GM19468 (cell line): Measurements from ENCODE around the gene CCSER2.

Source experiments
- ATAC-seq: cut with Tn5 transposase; IDR thresholded peaks from one replicate; pipeline ENCODE4 v1.9.1; 2021; ENCODE audit warnings: mild to moderate bottlenecking, moderate library complexity, moderate number of reproducible peaks; ENCODE audit not compliant: unreplicated experiment; ENCODE audit errors: extremely low read depth

The CCSER2 gene

GRCh38 chr10:84540022-84540616, 211.7 kb downstream of the CCSER2 start:
- no peak for ATAC-seq

GRCh38 chr10:84540617-84541288, 212.4 kb downstream of the CCSER2 start:
- no peak for ATAC-seq

DNA sequence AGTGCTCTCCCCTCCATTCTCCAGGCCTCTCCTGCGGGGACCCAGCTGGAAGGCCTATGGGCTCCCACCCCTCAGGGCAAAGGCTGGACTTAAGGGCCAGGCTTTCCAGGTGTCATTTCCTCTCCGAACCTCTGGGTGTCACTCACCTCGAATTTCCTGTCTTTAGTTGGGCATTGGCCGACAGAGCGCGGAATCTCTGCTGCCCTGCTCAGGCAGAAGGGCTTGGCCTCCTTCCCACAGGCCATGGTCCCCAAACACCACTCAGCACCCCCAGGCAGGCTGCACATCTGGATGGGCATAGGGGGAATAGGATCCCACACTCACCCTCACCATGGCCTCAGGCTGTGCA, 212.9 kb downstream of the CCSER2 start:
- ATAC-seq: no peak

DNA sequence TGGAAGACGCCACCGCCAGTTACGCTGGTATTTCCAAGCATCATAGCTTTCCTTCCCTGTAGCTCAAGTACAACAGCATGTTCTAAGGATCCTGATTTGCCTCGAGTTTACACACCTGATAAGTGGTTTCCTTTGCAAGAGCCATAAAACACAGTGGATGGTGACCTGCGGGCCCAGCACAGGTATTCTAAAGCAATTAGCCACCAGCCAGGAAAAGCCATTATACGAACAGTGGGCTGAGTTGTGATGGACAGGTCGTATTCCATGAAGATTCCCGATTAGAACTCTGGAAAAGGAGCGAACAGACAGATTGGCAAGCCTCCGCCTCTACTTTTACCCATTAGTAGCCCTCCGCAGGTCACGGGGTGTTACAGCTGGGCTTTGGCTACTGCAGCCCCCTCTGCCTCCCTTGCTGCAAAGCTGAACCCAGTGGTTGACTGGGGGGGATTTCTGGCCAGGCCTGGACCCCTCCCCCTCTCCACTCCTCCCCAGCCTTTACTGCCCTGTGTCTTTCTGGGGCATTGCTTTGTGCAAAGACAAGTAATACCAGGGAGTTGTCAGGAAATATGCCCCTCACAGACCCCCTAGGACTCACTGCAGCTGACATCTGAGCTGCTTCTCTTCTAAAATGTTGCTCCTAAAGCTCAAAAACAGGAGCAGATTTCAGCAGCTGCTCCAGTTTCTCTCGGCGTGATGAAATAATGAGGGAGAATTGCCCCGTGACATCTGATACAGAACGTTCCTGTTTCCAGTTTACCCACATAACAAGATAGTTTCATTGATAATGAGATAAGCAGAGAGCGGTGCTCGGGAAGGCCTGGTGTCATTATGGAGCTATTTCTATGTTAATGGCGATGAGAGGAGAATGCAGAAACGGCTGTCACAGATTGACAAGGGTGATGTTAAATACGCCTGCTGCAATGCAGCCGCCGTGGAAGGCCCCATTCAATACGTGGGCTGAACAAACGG, 214.4 kb downstream of the CCSER2 start:
- no peak for ATAC-seq

DNA sequence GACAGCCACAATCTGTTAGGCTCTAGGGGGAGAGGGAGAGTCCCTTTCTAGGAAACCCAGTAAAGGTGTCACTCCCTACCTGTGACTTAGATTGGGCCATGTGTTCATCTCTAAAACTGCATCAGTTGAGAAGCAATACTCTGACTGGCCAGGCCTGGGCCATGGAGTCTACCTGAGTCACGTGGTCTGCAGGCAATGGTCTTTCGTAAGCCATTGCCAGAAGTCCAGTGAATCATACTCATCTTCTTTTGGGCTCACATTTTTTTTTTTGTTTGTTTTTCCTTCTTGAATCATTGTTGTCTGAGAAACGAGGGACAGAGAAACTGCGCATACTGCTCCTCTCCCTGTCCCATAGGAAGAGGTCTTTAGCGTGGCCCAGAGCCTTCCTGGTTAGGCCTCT, 215.6 kb downstream of the CCSER2 start:
- no peak for ATAC-seq

GRCh38 chr10:84545651-84546050, 217.3 kb downstream of the CCSER2 start:
- ATAC-seq: no peak

GRCh38 chr10:84546609-84547008, 218.2 kb downstream of the CCSER2 start:
- ATAC-seq: no peak

DNA sequence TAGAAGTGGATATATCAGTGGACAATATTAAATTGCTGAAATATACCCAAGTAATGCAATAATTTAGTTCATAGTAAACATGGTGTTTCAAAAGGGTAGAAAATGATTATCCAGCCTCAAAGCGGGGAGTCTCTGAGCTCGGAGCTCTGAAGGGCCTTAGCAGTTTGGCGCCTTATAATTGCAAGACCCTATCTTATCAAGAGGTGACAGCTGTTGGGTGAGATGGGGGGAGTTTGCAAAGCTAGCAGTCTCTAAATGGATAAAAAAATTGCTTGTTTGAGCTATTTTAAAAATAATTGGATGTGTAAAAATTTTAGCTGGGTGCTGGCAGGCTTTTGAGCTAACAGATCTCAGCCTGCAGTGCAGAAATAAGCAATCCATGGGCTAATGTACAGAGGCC, 219.2 kb downstream of the CCSER2 start:
- ATAC-seq: no peak

GRCh38 chr10:84548869-84549268, 220.5 kb downstream of the CCSER2 start:
- ATAC-seq: no peak

GRCh38 chr10:84549368-84550165, 221.2 kb downstream of the CCSER2 start:
- no peak for ATAC-seq

DNA sequence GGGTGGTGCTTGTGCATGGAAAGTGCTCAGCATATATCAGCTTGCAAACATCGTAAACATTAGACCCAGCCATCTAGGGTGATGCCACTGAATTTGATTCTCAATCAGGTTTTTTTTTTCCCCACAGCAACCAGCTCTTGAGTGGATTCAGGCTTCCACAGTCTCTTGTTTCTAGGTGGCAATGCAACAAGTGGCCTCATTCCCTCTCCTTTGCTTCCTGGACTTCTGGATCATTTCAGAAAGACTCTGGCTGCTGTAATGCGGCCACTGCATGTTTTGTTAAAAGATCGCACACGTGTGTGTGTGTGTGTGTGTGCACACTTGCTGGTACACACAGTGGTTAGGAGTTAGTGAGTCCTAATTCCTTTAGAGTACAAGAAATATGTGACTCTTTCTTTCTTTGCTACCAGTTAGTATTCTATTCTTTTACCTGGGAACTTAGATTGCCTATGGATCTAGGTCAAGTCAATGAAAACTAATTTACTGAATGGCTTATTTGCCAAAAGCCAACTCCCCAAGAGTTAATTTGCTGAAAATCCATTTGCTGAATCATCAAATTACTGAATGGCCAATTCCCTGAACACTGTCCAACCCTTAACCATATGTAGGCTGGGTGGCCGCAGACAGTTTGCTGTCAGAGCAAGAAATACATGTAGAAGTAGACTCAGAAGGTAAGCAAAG, 222.5 kb downstream of the CCSER2 start:
- no peak for ATAC-seq

DNA sequence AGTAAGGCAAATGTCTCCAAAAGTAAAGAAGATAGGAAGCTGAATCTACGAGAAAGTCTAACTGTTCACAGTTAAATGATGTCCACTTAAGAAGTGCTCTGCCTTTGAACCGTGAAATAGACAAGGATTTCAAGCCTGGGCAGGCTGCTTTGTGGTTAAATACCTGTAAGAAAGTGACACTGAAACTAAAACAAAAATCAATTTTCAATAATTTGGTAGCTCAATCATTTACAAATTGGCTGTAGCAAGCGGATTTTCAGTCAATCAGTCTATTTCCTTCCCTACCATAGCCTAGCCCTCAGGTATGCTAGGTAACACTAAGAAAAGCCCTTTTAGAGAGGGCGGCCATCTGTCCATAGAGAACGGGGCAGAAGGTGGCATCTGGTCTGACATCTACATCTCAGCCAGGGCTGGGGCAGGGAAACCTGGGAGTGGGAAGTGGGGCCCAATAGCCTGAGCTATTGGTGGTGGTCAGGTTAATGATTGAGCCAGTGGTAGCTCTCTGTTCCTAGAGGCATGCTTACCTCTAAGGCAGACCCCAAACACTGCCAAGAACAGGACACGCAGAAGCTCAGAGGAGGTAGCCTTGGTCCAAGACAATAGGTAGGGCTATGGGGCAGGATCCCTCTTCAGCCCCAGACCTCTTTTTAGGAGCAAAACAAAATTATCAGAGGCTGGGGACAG, 223.2 kb downstream of the CCSER2 start:
- no peak for ATAC-seq

GRCh38 chr10:84552478-84552877, 224.1 kb downstream of the CCSER2 start:
- no peak for ATAC-seq

DNA sequence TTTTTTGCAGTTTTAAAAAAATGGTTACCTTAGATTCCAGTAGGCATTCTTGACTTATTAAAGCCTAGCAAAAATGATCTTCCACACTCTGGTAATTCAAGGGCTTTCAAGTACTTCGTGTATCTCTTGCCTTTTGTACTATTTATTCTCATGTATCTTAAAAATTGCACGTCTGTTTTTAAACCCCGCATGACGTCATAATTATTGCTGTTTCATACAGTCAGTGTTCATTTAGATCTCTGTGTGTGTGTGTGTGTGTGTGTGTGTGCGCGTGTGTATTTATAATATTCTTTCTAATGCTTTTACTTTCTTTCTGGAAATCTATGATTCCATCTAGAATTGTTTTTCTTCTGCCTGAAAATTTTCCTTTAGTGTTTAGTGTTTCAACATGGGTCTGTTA, 234.2 kb downstream of the CCSER2 start:
- ATAC-seq: no peak

DNA sequence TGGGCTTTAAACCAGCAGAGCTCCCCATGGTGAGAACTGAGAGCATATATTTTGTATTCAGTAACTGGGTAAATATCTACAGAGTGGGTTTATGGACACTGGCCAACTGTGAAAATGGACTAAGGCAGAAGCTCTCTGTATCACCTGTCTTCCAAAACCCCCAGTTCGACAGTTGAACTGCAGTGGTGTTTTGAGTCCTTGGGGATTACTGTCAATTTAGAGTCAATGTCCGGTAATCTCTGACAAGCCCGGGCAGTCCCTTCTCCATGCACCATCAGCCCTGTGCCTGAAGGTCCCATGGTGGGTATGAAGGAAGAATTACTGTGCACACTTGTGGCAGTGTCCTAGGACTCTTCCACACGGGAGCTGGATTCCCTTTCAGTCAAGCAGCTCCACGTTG, 235.0 kb downstream of the CCSER2 start:
- no peak for ATAC-seq

GRCh38 chr10:84563868-84564267, 235.5 kb downstream of the CCSER2 start:
- ATAC-seq: no peak

GRCh38 chr10:84565881-84566582, 237.6 kb downstream of the CCSER2 start:
- ATAC-seq: no peak

- no peak for ATAC-seq
Measured at GRCh38 chr10:84567133-84567532, 238.7 kb downstream of the CCSER2 start.
